HEK293T (cell line): ENCODE results near the gene DLG2.

Experiments used
- ARNT ChIP-seq: fragments of 450-650 bp; IDR thresholded peaks from 2 replicates; pipeline ENCODE4 v1.6.1; 2017; ENCODE audit warnings: mild to moderate bottlenecking
- BHLHE40 ChIP-seq: fragments of 450-650 bp; IDR thresholded peaks from 2 replicates; pipeline ENCODE4 v1.6.1; 2016; ENCODE audit warnings: mild to moderate bottlenecking, moderate library complexity, borderline replicate concordance
- CTBP1 ChIP-seq: fragments of 450-650 bp; IDR thresholded peaks from 2 replicates; pipeline ENCODE4 v1.6.1; 2016; ENCODE audit warnings: borderline replicate concordance
- ELF4 ChIP-seq: fragments of 450-650 bp; IDR thresholded peaks from 2 replicates; pipeline ENCODE4 v1.6.1; 2017; ENCODE audit warnings: antibody characterized with exemption
- FOXM1 ChIP-seq: fragments of 450-650 bp; IDR thresholded peaks from 2 replicates; pipeline ENCODE4 v1.6.1; 2017; ENCODE audit warnings: mild to moderate bottlenecking, borderline replicate concordance
- HDGF ChIP-seq: fragments of 450-650 bp; IDR thresholded peaks from 2 replicates; pipeline ENCODE4 v1.6.1; 2017; ENCODE audit warnings: antibody characterized with exemption, borderline replicate concordance
- LEF1 ChIP-seq: fragments of 450-650 bp; IDR thresholded peaks from 2 replicates; pipeline ENCODE4 v1.6.1; 2017; ENCODE audit warnings: mild to moderate bottlenecking, borderline replicate concordance
- NFRKB ChIP-seq: fragments of 450-650 bp; IDR thresholded peaks from 2 replicates; pipeline ENCODE4 v1.6.1; 2016; ENCODE audit warnings: mild to moderate bottlenecking, moderate library complexity
- SP1 ChIP-seq: fragments of 450-650 bp; IDR thresholded peaks from 2 replicates; pipeline ENCODE4 v1.6.1; 2017
- SUZ12 ChIP-seq: fragments of 450-650 bp; IDR thresholded peaks from 2 replicates; pipeline ENCODE4 v1.6.1; 2016; ENCODE audit warnings: mild to moderate bottlenecking
- TARDBP ChIP-seq: fragments of 450-650 bp; IDR thresholded peaks from 2 replicates; pipeline ENCODE4 v1.6.1; 2016
- ZNF384 ChIP-seq: fragments of 450-650 bp; IDR thresholded peaks from 2 replicates; pipeline ENCODE4 v1.6.1; 2016
- TF ChIP-seq, protein P1 (sequence below): fragments of 450-650 bp; IDR thresholded peaks from 2 replicates; pipeline ENCODE4 v1.6.1; 2016

DNA sequence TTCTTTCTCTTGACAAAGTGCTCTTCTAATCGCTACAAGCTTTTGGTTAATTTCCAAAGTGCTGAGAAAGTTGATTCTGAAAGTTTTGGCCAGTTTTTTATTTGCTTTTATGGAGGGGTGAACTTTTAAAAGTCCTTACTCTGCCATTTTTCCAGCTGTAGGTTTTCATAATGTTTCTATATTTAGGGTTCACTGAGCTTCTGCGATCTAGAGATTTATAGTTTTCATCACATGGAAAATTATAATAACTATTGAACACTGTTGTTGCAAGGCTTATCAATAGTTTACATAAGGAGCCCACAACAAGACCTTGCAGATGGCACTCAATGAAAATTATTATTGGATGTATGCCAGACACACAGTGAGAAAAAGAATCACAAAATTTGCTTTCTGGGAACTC lies 55.1 kb downstream of the DLG2 start:
- TF ChIP-seq BHLHE40 (no peak), FOXM1 (no peak), ARNT (no peak), NFRKB (no peak), TARDBP (no peak), CTBP1 (no peak), LEF1 (no peak), SUZ12 (no peak), ZNF384 (no peak), ELF4 (no peak), SP1 (no peak), HDGF (no peak)
- TF ChIP-seq, protein P1, sequence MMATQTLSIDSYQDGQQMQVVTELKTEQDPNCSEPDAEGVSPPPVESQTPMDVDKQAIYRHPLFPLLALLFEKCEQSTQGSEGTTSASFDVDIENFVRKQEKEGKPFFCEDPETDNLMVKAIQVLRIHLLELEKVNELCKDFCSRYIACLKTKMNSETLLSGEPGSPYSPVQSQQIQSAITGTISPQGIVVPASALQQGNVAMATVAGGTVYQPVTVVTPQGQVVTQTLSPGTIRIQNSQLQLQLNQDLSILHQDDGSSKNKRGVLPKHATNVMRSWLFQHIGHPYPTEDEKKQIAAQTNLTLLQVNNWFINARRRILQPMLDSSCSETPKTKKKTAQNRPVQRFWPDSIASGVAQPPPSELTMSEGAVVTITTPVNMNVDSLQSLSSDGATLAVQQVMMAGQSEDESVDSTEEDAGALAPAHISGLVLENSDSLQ, result no peak
